NOMO-1 (cell line): ENCODE measurements around the gene PLA2R1.

Experiments used
- DNase-seq, 2 experiments: peaks; one replicate each; lab custom pipeline; 2025; ENCODE audit not compliant: unreplicated experiment in 2 of 2; lab: John Stamatoyannopoulos, UW

Gene PLA2R1

DNA sequence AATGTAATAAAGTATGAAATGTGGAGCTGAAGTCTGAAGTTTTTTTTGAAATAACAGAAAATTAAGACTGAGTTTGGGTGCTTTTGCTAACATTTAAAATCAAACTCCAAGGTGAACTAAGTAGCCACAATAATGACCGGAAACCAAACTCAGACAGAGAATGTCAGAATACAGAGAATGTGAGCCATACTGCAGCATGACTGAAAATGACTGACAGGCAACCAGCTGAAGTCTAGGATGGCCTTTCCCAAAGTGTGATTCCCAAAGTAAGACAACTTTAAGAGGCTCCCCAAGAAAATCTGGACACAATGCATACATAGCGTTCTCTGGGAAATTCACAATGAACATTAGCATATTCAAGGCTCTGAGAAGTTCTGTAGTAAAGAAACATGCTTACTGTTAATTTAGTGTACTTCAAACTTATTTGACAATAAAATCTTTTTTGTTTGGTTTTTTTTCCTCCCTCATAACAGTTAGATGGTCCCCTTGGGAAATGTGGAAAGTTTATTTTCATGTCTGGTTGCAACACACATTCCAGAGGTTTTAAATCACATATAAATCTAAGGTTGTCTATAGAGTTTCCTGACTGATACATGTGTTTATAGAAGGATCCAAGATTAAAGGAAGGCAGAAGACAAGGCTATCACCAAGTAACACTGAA, 28.6 kb downstream of the PLA2R1 start:
- no peak for DNase-seq

DNA sequence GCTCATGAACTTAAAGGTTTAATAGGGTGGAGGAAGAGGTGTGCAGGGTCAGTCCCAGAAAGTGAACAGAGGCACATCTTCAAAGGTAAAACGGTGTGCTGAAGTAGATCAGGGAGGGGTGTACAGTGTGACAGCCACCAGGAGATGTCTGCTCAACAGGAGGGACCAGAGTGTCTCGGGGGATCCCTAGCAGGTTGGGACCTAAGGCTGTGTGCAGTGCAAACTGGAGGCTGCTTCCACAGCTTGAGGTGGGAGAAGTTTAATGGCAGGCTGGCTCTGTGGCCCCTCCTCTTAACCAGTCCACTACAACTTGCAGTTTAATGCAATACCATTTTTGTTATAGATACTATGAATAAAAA, 33.2 kb downstream of the PLA2R1 start:
- no peak for DNase-seq

DNA sequence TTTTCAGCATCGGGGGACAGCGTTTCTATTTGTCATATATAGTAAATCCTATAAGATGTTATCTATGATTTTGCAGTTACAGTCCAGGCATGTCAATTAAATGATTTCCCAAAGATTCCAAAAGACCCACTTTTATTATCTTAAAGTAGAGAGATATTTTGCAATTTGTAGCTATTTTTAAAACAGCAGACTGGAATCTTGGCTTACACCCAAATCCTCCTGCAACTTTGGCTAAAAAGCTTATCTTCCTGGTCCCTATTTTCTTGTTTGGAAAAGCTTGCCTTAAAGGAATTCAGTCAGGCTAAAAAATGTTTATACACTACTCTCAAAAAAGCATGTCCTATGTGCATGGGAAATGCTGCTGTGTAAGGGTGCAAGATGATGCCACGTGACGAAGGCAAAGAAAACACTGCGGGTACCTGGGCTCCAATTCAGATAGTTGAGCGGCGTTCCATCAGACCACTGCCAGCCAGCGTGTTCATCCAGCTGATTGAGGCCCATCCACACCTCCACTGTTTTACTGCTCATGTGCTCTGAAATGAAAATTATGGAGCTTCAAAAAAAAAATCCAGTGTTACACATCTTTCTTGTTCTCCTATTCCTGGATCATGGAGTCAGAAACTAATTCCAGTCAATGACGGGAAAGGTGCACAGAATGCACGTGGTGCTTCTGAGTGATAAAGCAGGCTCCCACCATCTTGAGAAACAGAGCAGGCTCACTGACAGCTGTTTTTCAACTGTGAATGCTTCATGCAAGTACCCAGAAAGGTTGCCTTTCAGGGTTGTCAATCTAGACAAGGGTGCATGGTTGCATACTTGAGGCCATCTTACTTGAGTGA, 33.8 kb downstream of the PLA2R1 start:
- DNase-seq: no peak

DNA sequence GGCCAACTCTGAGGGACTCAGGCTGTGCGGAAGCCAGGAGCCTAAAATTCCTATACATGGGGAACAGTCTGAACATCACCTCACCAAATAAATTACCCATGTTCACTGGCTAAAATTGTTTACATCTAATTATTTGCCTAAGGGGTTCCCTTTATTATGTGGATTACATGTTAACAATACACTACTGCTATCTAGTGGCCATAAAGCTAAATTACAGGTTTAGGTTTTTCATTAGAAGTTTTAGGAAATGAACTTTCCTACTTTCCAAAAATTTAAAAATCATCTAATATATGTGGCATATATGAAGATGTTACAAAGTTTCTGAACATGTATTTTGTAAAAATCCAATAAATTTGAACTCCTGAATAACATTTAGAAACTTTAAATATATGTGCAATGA, 40.3 kb downstream of the PLA2R1 start:
- peak in 1 of 2 experiments; percentile 35 for DNase-seq

DNA sequence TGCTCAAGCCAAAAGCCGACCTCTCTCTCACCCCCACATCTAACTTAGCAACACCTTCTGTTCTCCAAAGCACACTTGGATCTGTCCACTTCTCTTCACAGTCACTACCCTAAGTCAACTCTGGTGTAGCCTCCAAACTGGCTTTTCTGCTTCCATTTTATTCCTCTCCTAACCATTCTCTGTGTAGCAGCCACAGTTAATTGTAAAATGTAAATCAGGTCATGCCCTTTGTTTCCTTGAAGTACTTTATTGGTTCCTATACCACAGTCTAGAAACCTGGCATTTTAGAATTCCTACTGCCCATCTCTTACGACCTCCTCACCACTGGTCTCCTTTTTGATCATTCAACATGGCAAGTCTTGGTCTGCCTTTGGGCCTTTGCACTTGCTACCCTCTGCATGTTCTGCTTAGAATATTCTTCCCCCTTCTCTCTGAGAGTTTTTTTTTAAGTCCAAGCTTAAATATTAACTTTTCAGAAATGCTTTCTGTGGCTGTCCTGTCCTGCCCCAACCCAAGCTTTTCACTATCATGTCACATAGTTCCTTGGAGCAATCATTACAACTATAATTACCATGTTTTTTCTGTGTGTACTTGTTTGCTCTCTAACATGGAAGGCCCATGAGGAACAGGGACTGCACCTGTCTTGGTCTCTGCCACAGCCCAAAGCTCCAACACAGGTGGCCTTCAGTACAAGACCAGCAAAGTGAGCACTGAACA, 42.9 kb downstream of the PLA2R1 start:
- DNase-seq: no peak

DNA sequence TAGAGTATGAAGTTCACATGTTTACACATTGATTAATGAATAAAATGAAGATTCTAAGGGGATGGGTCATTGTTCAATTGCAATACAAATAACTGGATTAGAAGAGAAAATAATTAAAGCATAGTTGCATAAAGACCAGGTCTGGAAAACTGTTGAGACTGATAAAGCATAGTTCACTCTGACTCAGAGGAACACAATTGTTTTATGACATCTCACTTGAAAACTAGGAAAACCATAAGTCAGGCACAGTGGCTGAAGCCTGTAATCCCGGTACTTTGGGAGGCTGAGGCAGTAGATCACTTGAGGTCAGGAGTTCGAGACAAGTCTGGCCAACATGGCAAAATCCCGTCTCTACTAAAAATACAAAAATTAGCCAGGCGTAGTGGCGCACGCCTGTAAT, 46.7 kb downstream of the PLA2R1 start:
- no peak for DNase-seq

DNA sequence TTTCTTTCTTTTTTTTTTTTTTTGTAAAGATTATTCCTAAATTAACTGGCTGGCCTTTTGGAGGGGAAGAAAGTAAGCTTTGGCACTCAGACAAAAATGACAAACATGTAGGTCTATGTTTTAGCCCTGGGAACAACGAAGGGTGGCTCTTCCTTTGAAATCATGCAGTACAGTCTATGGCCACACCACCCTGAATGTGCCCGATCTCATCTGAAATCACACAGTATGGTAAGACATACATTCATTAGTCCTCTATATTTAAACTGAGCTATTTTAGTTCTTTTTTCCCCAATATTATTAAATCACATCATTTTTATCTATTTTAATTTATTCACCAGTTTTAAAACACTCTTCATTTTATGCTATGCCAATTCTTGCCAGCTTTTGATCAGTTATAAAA, 48.2 kb downstream of the PLA2R1 start:
- DNase-seq: no peak

DNA sequence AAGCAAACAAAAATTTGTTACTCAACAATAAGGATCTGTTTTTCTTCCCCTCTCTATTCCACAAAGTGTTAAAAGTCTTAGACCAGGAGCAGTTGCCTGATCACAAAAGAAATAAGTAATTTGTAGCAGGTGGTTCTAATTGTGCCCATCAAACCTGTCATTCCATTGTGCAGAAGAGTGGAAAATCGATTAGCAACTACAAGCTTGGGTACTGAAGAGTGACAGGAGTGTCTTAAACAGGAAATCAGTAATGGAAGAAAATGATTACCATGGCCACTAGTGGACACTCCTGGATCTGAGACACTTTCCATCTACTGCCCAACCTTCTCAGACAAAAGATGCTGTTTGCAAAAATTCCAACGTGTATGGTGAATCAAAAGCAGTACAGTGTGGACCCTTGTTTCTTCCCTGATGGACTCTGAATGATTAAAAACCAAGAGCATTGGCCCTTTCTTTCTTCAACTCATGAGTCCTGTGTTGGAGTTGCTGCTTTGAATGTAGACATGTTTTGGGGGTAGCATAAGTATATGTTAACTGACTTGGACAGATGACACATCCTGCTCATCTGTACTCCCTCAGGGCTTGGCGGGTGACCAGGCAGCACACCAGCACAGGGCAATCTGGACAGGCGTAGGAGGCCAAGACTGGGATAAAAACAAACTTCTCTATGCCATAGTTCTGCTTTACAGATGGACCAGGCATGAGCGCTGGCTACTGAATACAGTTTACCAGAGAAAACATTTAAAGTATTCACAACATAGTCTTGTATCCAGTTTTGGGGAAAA, 51.9 kb downstream of the PLA2R1 start:
- DNase-seq: no peak

DNA sequence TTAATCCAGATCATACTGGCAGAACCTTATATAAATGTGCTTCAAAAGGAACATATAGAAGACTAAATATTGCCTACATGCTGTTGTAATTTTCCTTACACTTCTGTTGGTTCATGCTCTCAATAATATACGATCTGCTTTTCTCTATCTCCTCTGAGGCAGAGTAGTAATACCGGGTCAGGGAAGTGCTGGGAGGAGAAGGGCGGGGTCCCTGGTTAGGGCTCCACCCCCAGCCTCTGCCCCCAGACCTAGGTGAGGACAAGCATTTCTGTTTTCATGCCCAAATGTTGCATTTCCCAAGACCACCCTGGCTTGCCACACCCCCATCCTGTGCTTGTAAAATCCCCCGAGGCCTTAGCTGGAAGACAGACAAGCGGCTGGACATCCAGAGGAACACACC, 55.3 kb downstream of the PLA2R1 start:
- no peak for DNase-seq

DNA sequence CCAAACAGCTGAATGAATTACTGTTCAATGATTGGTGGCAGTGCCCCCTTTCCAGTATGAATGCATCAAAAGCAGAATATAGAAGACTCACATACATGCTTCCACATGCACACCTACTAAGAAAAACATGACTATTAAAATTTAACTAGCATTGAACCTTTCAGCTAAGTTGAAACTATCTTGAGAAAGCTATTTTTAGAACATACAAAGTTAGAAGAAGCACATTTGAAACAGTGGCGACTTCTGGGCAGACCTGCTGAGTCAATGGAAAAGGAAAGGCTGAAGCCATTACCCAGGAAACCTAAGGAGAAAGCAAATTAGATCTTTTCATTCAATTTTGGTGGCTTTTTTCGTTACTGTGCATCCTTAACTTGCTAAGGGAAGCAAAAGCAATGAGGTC, 55.9 kb downstream of the PLA2R1 start:
- no peak for DNase-seq

DNA sequence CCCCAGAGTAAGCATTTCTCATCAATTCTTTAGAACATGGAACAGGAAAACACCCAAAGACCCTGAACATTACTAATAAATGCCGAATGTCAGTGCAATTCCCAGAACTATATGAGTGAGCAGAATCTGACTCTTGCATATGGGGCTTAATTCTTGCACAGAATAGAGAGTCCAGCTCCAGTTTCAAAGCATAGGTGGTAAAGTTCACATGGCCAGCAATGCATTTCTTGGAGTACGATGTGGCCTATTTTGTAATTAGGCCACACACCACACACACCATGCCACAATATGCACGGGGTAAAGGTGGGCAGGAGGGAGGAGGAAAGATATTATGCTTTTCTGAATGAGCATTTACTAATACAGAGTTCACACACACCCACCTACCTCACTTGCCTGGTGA, 56.5 kb downstream of the PLA2R1 start:
- DNase-seq: no peak

DNA sequence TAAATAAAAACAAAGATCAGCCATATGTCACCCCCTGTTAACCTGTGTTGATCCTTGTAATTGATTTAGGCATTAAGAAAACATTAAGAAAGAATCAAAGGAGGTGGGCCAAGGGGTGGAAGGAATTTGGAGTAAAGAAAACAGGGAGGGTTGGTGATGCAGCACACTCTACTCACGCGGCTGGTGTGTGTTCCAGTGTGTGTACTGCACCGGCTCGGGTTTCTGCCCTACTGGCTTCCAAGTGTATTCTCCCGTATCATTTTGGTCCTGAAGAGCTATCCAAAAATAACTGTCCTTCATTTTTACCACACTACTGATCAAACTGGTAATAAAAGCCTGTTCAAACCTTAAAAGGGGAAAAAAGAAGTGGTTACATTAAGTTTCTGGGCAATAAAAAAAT, 56.9 kb downstream of the PLA2R1 start:
- no peak for DNase-seq

DNA sequence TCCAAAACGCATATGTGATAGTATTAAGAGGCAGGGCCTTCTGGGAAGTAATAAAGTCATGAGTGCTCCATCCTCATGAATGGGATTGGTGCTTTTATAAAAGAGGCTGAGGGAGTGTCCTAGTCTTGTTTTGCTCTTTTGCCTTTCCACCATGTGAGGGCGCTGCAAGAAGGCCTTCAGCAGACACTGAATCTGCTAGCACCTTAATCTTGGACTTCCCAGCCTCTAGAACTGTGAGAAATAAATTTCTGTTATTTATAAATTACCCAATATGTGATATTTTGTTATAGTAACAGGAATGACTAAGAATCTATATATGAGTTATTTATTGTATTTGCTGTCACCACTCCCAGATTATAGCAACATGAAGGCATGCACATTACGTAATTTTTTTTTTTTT, 63.5 kb downstream of the PLA2R1 start:
- no peak for DNase-seq

DNA sequence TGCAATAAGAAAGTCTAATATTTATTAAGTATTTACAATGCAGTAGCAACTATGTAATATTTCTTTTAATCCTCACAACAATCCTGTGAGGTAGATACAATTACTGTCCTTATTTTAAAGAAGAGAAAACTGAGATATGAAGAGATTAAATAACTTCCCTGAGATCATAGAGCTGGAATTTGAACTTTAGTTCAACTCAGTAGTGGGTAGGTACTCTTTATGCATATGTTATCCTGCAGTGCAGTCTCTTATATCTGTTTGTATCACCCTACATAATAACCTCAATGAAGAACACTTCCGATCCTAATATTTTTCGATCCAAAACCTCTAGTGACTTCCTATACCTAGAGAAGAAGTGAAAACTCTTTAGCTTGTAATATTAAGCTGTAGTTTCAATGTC, 64.2 kb downstream of the PLA2R1 start:
- DNase-seq: no peak

DNA sequence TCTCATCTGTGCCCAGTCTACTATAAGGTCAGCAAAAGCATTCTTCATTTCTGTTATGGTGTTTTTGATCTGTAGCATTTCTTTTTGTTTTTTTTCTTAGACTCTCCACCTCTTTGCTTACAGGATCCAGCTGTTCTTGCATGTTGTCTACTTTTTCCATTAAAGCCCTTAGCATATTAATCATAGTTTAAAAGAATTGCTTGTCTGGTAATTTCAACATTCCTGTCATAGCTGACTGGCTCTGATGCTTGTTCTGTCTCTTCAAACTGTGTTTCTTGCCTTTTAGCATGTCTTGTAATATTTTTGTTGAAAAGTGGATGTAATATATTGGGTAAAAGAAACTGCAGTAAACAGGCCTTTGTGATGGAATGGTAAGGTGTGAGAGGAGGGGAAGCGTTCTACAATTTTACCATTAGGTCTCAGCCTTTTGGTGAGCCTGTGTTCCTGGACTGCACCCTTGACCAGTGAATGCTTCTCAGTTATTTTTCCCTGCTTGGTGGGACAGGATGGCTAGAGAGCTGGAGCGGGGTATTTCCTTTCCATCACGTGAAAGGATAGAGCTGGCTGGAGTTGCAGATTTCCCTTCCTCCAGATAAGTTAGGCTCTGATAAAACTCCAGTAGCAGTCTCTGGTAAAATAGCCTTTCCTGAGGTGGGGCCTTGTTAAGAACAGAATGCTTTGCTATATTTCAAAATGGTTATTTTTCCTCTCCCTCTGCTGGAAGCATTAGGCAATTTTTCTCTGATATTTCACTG, 65.4 kb downstream of the PLA2R1 start:
- DNase-seq: no peak

DNA sequence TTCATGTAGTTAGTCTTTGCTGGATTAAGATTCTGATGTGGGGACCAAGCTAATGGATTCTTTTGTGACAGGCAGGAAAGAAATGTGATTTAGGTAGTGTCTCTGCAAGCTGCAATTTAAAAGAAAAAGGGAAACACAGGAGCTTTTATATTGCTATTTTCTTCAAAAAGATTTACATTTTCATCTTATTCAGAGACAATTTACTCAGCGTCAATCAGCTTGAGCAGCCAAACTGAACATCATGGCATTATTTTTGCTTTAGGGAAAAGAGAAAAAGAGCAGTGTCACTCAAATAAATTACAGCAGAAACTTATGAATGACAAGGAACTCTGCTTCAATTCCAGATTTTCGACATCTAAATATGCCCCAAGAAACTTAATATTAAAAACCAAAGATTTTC, 67.4 kb downstream of the PLA2R1 start:
- no peak for DNase-seq

DNA sequence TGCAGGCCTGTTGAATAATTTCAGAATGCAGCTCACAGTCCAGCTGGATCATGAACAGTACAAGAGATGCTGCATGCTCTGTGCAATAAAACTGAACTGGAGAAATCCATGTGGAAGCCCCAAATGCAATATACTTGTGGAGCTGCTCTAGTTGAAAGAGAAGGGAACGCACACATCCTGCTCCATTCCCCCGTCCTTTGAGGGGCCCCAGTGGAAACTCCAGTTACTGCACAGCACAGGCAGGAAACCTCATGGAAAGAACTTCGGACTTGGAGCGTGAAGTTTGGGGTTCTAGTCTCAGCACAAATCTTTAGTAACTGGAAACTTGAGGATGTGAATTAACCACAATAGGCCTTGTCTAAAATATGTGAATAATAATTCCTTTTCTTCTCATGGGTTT, 73.2 kb downstream of the PLA2R1 start:
- DNase-seq: no peak

DNA sequence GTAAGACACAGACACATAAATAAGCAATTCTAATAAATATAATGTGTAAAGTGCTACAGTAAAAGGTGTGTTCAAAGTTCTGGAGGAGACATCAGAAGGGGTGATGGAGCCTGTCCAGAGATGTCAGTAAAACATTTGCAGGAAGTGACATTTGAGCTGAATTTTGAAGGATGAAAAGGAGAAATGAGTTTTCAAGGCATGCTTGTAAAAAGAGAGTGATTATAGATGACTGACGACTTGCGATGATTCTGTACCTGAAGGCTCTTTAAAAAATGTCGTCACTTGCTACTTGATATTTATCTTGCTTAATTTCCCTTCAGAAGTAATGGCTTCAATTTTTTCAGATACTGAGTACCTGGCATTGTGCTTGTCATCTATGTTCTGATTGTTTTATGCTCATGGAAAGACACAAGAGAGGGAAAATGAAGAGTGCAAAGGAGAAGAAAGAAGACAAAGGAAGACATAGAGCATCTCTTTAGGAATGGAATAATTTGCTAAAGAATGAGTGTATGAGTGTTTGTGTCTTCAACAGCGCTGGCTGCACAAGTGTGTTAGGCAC, 73.9 kb downstream of the PLA2R1 start:
- DNase-seq: no peak

DNA sequence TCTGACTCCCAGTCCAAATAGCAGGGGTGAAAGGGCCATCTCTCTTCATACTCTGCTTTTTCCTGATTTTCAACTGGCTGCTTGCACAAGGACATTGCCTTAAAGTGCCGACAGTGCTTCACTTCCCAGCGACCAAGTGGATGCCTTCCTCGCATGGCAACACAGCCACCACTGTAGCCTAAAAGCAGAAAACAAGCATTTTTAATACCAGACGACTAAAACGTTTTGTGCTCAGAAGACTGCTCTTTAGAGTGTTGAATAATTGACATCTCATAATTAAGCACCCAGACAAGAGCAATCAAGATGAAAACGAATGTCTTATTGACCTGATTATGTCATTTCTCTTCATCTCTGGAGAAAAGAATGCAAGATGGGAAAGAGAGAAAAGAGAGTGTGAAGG, 75.2 kb downstream of the PLA2R1 start:
- no peak for DNase-seq

DNA sequence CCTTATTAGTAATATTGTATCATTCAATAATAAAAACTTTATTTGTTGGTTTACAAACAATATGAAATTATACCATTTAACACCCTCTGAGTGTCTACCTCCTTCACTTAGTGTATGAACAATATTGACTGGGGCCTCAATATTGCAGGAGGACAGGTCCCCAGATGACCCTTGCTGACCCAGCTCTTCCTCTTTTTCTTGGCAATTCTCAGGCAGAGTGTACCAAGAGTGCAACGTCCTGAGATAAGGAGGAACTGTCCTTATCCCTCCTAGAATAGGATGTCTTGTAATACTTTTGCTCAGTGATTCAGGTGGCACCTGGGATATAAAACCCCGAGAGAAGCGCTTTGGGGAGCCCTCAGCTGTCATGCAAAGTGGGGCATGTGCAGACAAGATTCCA, 76.8 kb downstream of the PLA2R1 start:
- no peak for DNase-seq
